ENCODE results near the gene PCDHGB7. TPM values are rescaled to one million over a fixed set of nuclear protein-coding genes. Genes with fewer than 3 reads are reported as not detected.
"Not testable (repeated sequence)": the region's sequence is repeated elsewhere in the genome, so short reads cannot be mapped to it uniquely, and the experiment has no call there.

PCDHGB7 gene
- total RNA-seq (2014; rRNA removed; shearing (Covaris generic)): 0.58 and 1.4 TPM in 2 replicates

- DNase-seq (ENCODE audit: low spot score): not testable (repeated sequence)
These were observed at the start of gene PCDHGB7 for GRCh38 chr5:141417494-141418172. PCDHGB7 (plus strand) TSS chr5:141417677; CDS start chr5:141417860, 183 bp downstream.

GRCh38 chr5:141369994-141370848 lies 47.3 kb upstream of the PCDHGB7 start, which contains the start of gene PCDHGB3:
PCDHGB3 (plus strand) TSS chr5:141370242; CDS start chr5:141370395, 153 bp downstream.
- DNase-seq (ENCODE audit: low spot score): no peak

GRCh38 chr5:141371572-141372475 lies 45.7 kb upstream of the PCDHGB7 start:
- DNase-seq (ENCODE audit: low spot score): no peak

- no peak for DNase-seq (ENCODE audit: low spot score)
These were observed 43.7 kb upstream of the PCDHGB7 start, which contains the start of gene PCDHGA6 for GRCh38 chr5:141373673-141374317. PCDHGA6 (plus strand) TSS chr5:141373891; CDS start chr5:141374084, 193 bp downstream.

- DNase-seq (ENCODE audit: low spot score): no peak
These were observed 42.9 kb upstream of the PCDHGB7 start for GRCh38 chr5:141374627-141375026.

- DNase-seq (ENCODE audit: low spot score): not testable (repeated sequence)
These were observed 41.9 kb upstream of the PCDHGB7 start for GRCh38 chr5:141375444-141376155.

GRCh38 chr5:141382469-141383294 lies 34.8 kb upstream of the PCDHGB7 start, which contains the start of gene PCDHGA7:
PCDHGA7 (plus strand) TSS chr5:141382742; CDS start chr5:141382900, 158 bp downstream.
- DNase-seq (ENCODE audit: low spot score): no peak

GRCh38 chr5:141383345-141383744 lies 34.1 kb upstream of the PCDHGB7 start:
- DNase-seq (ENCODE audit: low spot score): no peak

- no peak for DNase-seq (ENCODE audit: low spot score)
These were observed 32.8 kb upstream of the PCDHGB7 start for GRCh38 chr5:141384471-141385267.

GRCh38 chr5:141387557-141388311 lies 29.7 kb upstream of the PCDHGB7 start, which contains the start of gene PCDHGB4:
PCDHGB4 (plus strand) TSS chr5:141387698; CDS start chr5:141387885, 187 bp downstream.
- not testable (repeated sequence) for DNase-seq (ENCODE audit: low spot score)

GRCh38 chr5:141388661-141389060 lies 28.8 kb upstream of the PCDHGB7 start:
- no peak for DNase-seq (ENCODE audit: low spot score)

GRCh38 chr5:141389153-141390042 lies 28.1 kb upstream of the PCDHGB7 start:
- DNase-seq (ENCODE audit: low spot score): no peak

GRCh38 chr5:141392429-141393198 lies 24.9 kb upstream of the PCDHGB7 start, which contains the start of gene PCDHGA8:
PCDHGA8 (plus strand) TSS chr5:141392633; CDS start chr5:141392814, 181 bp downstream.
- no peak for DNase-seq (ENCODE audit: low spot score)

- DNase-seq (ENCODE audit: low spot score): no peak
These were observed 24.2 kb upstream of the PCDHGB7 start for GRCh38 chr5:141393267-141393666.

GRCh38 chr5:141394401-141395187 lies 22.9 kb upstream of the PCDHGB7 start:
- DNase-seq (ENCODE audit: low spot score): not testable (repeated sequence)

All from H4 (cell line).